GM23338 (cell line): Measurements from ENCODE around the gene UBFD1. TPM values are rescaled to one million over a fixed set of nuclear protein-coding genes. Genes with fewer than 3 reads are reported as not detected.

ENCODE experiments used
- ATAC-seq: fragments of 200-7000 bp; cut with Tn5 transposase; 3 replicates; pipeline ENCODE4 v1.9.1; 2020
- DNase-seq: peaks from one replicate; pipeline ENCODE4 v3.0.0-alpha.2; 2015; ENCODE audit warnings: low spot score
- H2AFZ ChIP-seq: fragments of 200-600 bp; sonication (generic); 2 replicates; pipeline ENCODE4 v1.8.0; 2016; ENCODE audit warnings: antibody characterized with exemption, mild to moderate bottlenecking, moderate library complexity
- H3F3A ChIP-seq: fragments of 200-600 bp; sonication (generic); replicated peaks from 2 replicates; pipeline ENCODE4 v1.8.0; 2017; ENCODE audit warnings: antibody characterized with exemption, mixed run types, low read depth
- H3K27ac ChIP-seq: fragments of 200-600 bp; sonication (generic); 2 replicates; pipeline ENCODE4 v1.6.1; 2016; ENCODE audit warnings: low read depth
- H3K27me3 ChIP-seq: fragments of 200-600 bp; sonication (generic); 2 replicates; pipeline ENCODE4 v1.8.0; 2016; ENCODE audit warnings: mild to moderate bottlenecking, mixed run types, moderate library complexity; ENCODE audit not compliant: insufficient read depth
- H3K36me3 ChIP-seq: fragments of 200-600 bp; sonication (generic); 2 replicates; pipeline ENCODE4 v1.8.0; 2016; ENCODE audit warnings: mild to moderate bottlenecking; ENCODE audit not compliant: insufficient read depth
- H3K4me1 ChIP-seq: fragments of 200-600 bp; sonication (generic); 2 replicates; pipeline ENCODE4 v1.8.0; 2016; ENCODE audit warnings: mild to moderate bottlenecking, moderate library complexity; ENCODE audit not compliant: insufficient read depth
- H3K4me2 ChIP-seq: fragments of 200-600 bp; sonication (generic); 2 replicates; pipeline ENCODE4 v1.7.1; 2017; ENCODE audit warnings: mixed run types
- H3K4me3 ChIP-seq: fragments of 200-600 bp; sonication (generic); 2 replicates; pipeline ENCODE4 v1.6.1; 2016; ENCODE audit warnings: mixed run types
- H3K79me2 ChIP-seq: fragments of 200-600 bp; sonication (generic); replicated peaks from 2 replicates; pipeline ENCODE4 v1.8.0; 2017; ENCODE audit warnings: mild to moderate bottlenecking; ENCODE audit not compliant: insufficient read depth
- H3K9me2 ChIP-seq: fragments of 200-600 bp; sonication (generic); 2 replicates; pipeline ENCODE4 v1.8.0; 2017; ENCODE audit not compliant: insufficient read depth
- H4K20me1 ChIP-seq: fragments of 200-600 bp; sonication (generic); replicated peaks from 2 replicates; pipeline ENCODE4 v1.8.0; 2017; ENCODE audit warnings: mild to moderate bottlenecking; ENCODE audit not compliant: insufficient read depth
- H3K27ac Mint-ChIP-seq: 2 replicates; pipeline ENCODE4 v1.8.0; 2020; ENCODE audit warnings: inconsistent platforms, mild to moderate bottlenecking, moderate library complexity, mixed read lengths
- H3K27me3 Mint-ChIP-seq: 3 replicates; pipeline ENCODE4 v1.8.0; 2022; ENCODE audit warnings: low read depth, mild to moderate bottlenecking, moderate library complexity, mixed read lengths, inconsistent platforms; ENCODE audit not compliant: insufficient read depth, poor library complexity
- H3K36me3 Mint-ChIP-seq: 3 replicates; pipeline ENCODE4 v1.8.0; 2021; ENCODE audit warnings: low read depth, mild to moderate bottlenecking, inconsistent platforms, moderate library complexity, mixed read lengths
- H3K4me1 Mint-ChIP-seq: 3 replicates; pipeline ENCODE4 v1.8.0; 2020; ENCODE audit warnings: mild to moderate bottlenecking, inconsistent platforms, mixed read lengths
- H3K4me3 Mint-ChIP-seq: 3 replicates; pipeline ENCODE4 v1.8.0; 2021; ENCODE audit warnings: moderate library complexity, mild to moderate bottlenecking, inconsistent platforms, mixed read lengths
- H3K9me3 Mint-ChIP-seq: 3 replicates; pipeline ENCODE4 v1.8.0; 2020; ENCODE audit warnings: moderate library complexity, mild to moderate bottlenecking, inconsistent platforms, mixed read lengths
- CREB1 ChIP-seq: fragments of 250-450 bp; sonication (Bioruptor Pico); IDR thresholded peaks from 2 replicates; pipeline ENCODE4 v1.5.0; 2020; ENCODE audit warnings: low read depth, mild to moderate bottlenecking, moderate library complexity
- EZH2 ChIP-seq: fragments of 200-600 bp; sonication (generic); IDR thresholded peaks from one replicate; pipeline ENCODE4 v1.8.0; 2017; ENCODE audit warnings: antibody characterized with exemption, mild to moderate bottlenecking, low read depth; ENCODE audit not compliant: unreplicated experiment
- EZH2phosphoT487 ChIP-seq: fragments of 200-600 bp; sonication (generic); IDR thresholded peaks from one replicate; pipeline ENCODE4 v1.8.1; 2018; ENCODE audit warnings: antibody characterized with exemption; ENCODE audit not compliant: unreplicated experiment
- JUNB ChIP-seq: IDR thresholded peaks from one replicate; pipeline ENCODE4 v1.6.1; 2016; ENCODE audit warnings: antibody characterized with exemption; ENCODE audit not compliant: unreplicated experiment
- NANOG ChIP-seq: IDR thresholded peaks from 2 replicates; pipeline ENCODE4 v1.6.1; 2016; ENCODE audit warnings: antibody characterized with exemption, borderline replicate concordance
- POLR2AphosphoS5 ChIP-seq: IDR thresholded peaks from 2 replicates; pipeline ENCODE4 v1.6.1; 2016; ENCODE audit warnings: antibody characterized with exemption, low read depth
- STAT1 ChIP-seq: IDR thresholded peaks from one replicate; pipeline ENCODE4 v1.6.1; 2016; ENCODE audit warnings: antibody characterized with exemption; ENCODE audit not compliant: unreplicated experiment
- ZNF114 ChIP-seq: fragments of 250-450 bp; sonication (Bioruptor Pico); IDR thresholded peaks from 2 replicates; pipeline ENCODE4 v1.5.0; 2020; ENCODE audit warnings: mild to moderate bottlenecking, moderate library complexity
- ZNF331 ChIP-seq: fragments of 250-450 bp; sonication (Bioruptor Pico); IDR thresholded peaks from 2 replicates; pipeline ENCODE4 v1.5.0; 2020; ENCODE audit warnings: low read depth, mild to moderate bottlenecking, moderate library complexity
- polyA plus RNA-seq: library from polyadenylated mRNA; unstranded; fragments of >200 nt; fragmentation: Nextera tagmentation; extraction: Ambion mirVana; gene quantifications from 2 replicates; pipeline ENCODE4 v1.2.1, GENCODE V29; 2016
- total RNA-seq: library from RNA; depleted of rRNA; stranded (reverse); fragments of >200 nt; shearing (Covaris generic); gene quantifications from 2 replicates; pipeline ENCODE4 v1.2.3, GENCODE V29; 2014
- TF ChIP-seq, protein P1 (sequence below): IDR thresholded peaks from 2 replicates; pipeline ENCODE4 v1.6.1; 2016; ENCODE audit warnings: antibody characterized with exemption
- TF ChIP-seq, protein P2 (sequence below), 2 experiments: fragments of 200-600 bp in 1 of 2; sonication (generic) in 1 of 2; conservative IDR thresholded peaks; 2 replicates each; pipeline versions ENCODE4 v1.5.1 to v1.6.1; 2016 to 2017; ENCODE audit warnings: antibody characterized with exemption in 2 of 2, low read depth in 2 of 2, mild to moderate bottlenecking in 2 of 2, moderate library complexity in 1 of 2
- TF ChIP-seq, protein P3 (sequence below): fragments of 250-450 bp; sonication (Bioruptor Pico); IDR thresholded peaks from 2 replicates; pipeline ENCODE4 v1.5.0; 2020; ENCODE audit warnings: mild to moderate bottlenecking, moderate library complexity
- TF ChIP-seq, protein P4 (sequence below): IDR thresholded peaks from one replicate; pipeline ENCODE4 v1.6.1; 2018; ENCODE audit warnings: antibody characterized with exemption; ENCODE audit not compliant: unreplicated experiment

The UBFD1 gene
- total and polyA plus RNA-seq, 2 experiments from 2014 or later: 28.5 to 249 TPM

DNA sequence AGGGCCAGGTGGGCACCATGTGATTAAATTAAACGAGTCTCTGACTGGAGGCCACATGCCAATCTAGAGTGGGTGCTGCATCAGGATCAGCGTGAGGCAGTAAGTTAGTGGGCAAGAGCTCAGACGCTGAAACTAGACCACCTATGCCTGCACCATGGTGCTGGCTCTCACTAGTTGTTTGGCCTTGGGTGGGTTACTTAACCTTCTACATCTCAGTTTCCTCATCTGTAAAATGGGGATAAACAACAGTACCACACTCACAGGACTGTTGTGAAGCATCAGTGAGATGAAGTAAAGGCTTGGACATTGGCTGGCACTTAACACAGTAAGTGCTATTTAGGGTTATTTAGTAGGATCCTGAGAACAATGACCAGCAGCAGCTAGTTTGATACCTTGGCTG is 32.7 kb downstream of the UBFD1 start:
- ATAC-seq (no peak), DNase-seq (no peak)
- H3K27me3 Mint-ChIP-seq: peaks cover 4% of the 10 kb centered on the region
- Histone ChIP-seq H3K4me2 (no peak overlapping the region), H3K4me1 (0 out of 2 replicates have a peak, but pooled peaks cover 3% of the 10 kb centered on the region), H4K20me1 (peaks cover 18% of the 10 kb centered on the region), H3K27ac (no peak overlapping the region), H3K27me3 (no peaks in the 10 kb centered on the region), H3K4me3 (no peak overlapping the region), H3K36me3 (peaks cover 27% of the 10 kb centered on the region), H3F3A (no peaks in the 10 kb centered on the region), H2AFZ (no peak overlapping the region), H3K9me2 (no peaks in the 10 kb centered on the region), H3K79me2 (peaks cover 93% of the 10 kb centered on the region)
- H3K4me3 Mint-ChIP-seq: no peak overlapping the region
- no peak for TF ChIP-seq ZNF114
- TF ChIP-seq, protein P1, sequence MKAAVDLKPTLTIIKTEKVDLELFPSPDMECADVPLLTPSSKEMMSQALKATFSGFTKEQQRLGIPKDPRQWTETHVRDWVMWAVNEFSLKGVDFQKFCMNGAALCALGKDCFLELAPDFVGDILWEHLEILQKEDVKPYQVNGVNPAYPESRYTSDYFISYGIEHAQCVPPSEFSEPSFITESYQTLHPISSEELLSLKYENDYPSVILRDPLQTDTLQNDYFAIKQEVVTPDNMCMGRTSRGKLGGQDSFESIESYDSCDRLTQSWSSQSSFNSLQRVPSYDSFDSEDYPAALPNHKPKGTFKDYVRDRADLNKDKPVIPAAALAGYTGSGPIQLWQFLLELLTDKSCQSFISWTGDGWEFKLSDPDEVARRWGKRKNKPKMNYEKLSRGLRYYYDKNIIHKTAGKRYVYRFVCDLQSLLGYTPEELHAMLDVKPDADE: no peak
- no peak for TF ChIP-seq ZNF331 (CRISPR knock-in tag)
- no peak for TF ChIP-seq POLR2AphosphoS5
- no peak for TF ChIP-seq STAT1
- TF ChIP-seq, protein P2, sequence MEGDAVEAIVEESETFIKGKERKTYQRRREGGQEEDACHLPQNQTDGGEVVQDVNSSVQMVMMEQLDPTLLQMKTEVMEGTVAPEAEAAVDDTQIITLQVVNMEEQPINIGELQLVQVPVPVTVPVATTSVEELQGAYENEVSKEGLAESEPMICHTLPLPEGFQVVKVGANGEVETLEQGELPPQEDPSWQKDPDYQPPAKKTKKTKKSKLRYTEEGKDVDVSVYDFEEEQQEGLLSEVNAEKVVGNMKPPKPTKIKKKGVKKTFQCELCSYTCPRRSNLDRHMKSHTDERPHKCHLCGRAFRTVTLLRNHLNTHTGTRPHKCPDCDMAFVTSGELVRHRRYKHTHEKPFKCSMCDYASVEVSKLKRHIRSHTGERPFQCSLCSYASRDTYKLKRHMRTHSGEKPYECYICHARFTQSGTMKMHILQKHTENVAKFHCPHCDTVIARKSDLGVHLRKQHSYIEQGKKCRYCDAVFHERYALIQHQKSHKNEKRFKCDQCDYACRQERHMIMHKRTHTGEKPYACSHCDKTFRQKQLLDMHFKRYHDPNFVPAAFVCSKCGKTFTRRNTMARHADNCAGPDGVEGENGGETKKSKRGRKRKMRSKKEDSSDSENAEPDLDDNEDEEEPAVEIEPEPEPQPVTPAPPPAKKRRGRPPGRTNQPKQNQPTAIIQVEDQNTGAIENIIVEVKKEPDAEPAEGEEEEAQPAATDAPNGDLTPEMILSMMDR (conservative IDR thresholded peaks at IDR 0.05; ENCODE audit: low read depth in 2 of 2): no peak
- TF ChIP-seq CREB1 (CRISPR knock-in tag): no peak
- TF ChIP-seq, protein P3, sequence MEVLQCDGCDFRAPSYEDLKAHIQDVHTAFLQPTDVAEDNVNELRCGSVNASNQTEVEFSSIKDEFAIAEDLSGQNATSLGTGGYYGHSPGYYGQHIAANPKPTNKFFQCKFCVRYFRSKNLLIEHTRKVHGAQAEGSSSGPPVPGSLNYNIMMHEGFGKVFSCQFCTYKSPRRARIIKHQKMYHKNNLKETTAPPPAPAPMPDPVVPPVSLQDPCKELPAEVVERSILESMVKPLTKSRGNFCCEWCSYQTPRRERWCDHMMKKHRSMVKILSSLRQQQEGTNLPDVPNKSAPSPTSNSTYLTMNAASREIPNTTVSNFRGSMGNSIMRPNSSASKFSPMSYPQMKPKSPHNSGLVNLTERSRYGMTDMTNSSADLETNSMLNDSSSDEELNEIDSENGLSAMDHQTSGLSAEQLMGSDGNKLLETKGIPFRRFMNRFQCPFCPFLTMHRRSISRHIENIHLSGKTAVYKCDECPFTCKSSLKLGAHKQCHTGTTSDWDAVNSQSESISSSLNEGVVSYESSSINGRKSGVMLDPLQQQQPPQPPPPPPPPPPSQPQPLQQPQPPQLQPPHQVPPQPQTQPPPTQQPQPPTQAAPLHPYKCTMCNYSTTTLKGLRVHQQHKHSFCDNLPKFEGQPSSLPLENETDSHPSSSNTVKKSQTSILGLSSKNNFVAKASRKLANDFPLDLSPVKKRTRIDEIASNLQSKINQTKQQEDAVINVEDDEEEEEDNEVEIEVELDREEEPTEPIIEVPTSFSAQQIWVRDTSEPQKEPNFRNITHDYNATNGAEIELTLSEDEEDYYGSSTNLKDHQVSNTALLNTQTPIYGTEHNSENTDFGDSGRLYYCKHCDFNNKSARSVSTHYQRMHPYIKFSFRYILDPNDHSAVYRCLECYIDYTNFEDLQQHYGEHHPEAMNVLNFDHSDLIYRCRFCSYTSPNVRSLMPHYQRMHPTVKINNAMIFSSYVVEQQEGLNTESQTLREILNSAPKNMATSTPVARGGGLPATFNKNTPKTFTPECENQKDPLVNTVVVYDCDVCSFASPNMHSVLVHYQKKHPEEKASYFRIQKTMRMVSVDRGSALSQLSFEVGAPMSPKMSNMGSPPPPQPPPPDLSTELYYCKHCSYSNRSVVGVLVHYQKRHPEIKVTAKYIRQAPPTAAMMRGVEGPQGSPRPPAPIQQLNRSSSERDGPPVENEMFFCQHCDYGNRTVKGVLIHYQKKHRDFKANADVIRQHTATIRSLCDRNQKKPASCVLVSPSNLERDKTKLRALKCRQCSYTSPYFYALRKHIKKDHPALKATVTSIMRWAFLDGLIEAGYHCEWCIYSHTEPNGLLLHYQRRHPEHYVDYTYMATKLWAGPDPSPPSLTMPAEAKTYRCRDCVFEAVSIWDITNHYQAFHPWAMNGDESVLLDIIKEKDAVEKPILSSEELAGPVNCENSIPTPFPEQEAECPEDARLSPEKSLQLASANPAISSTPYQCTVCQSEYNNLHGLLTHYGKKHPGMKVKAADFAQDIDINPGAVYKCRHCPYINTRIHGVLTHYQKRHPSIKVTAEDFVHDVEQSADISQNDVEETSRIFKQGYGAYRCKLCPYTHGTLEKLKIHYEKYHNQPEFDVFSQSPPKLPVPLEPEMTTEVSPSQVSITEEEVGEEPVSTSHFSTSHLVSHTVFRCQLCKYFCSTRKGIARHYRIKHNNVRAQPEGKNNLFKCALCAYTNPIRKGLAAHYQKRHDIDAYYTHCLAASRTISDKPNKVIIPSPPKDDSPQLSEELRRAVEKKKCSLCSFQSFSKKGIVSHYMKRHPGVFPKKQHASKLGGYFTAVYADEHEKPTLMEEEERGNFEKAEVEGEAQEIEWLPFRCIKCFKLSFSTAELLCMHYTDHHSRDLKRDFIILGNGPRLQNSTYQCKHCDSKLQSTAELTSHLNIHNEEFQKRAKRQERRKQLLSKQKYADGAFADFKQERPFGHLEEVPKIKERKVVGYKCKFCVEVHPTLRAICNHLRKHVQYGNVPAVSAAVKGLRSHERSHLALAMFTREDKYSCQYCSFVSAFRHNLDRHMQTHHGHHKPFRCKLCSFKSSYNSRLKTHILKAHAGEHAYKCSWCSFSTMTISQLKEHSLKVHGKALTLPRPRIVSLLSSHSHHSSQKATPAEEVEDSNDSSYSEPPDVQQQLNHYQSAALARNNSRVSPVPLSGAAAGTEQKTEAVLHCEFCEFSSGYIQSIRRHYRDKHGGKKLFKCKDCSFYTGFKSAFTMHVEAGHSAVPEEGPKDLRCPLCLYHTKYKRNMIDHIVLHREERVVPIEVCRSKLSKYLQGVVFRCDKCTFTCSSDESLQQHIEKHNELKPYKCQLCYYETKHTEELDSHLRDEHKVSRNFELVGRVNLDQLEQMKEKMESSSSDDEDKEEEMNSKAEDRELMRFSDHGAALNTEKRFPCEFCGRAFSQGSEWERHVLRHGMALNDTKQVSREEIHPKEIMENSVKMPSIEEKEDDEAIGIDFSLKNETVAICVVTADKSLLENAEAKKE (CRISPR knock-in tag): no peak
- TF ChIP-seq EZH2phosphoT487: no peak
- TF ChIP-seq EZH2: no peak
- no peak for TF ChIP-seq JUNB
- TF ChIP-seq NANOG: no peak
- TF ChIP-seq, protein P4, sequence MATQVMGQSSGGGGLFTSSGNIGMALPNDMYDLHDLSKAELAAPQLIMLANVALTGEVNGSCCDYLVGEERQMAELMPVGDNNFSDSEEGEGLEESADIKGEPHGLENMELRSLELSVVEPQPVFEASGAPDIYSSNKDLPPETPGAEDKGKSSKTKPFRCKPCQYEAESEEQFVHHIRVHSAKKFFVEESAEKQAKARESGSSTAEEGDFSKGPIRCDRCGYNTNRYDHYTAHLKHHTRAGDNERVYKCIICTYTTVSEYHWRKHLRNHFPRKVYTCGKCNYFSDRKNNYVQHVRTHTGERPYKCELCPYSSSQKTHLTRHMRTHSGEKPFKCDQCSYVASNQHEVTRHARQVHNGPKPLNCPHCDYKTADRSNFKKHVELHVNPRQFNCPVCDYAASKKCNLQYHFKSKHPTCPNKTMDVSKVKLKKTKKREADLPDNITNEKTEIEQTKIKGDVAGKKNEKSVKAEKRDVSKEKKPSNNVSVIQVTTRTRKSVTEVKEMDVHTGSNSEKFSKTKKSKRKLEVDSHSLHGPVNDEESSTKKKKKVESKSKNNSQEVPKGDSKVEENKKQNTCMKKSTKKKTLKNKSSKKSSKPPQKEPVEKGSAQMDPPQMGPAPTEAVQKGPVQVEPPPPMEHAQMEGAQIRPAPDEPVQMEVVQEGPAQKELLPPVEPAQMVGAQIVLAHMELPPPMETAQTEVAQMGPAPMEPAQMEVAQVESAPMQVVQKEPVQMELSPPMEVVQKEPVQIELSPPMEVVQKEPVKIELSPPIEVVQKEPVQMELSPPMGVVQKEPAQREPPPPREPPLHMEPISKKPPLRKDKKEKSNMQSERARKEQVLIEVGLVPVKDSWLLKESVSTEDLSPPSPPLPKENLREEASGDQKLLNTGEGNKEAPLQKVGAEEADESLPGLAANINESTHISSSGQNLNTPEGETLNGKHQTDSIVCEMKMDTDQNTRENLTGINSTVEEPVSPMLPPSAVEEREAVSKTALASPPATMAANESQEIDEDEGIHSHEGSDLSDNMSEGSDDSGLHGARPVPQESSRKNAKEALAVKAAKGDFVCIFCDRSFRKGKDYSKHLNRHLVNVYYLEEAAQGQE: no peak
- H3K9me3 Mint-ChIP-seq: no peaks in the 10 kb centered on the region
- H3K36me3 Mint-ChIP-seq: peaks cover 69% of the 10 kb centered on the region
- H3K27ac Mint-ChIP-seq: no peak overlapping the region
- no peaks in the 10 kb centered on the region; the same call in 2 of the 3 replicates for H3K4me1 Mint-ChIP-seq
